Measurements from ENCODE around the gene NSL1. TPM values are rescaled to one million over a fixed set of nuclear protein-coding genes. Genes with fewer than 3 reads are reported as not detected.
A peak's percentile ranks its signal among the peaks of the same experiment; 100 is the strongest.

Gene NSL1
- total RNA-seq, 2 experiments from 2014 or later: 21.2 to 23.7 TPM

DNA sequence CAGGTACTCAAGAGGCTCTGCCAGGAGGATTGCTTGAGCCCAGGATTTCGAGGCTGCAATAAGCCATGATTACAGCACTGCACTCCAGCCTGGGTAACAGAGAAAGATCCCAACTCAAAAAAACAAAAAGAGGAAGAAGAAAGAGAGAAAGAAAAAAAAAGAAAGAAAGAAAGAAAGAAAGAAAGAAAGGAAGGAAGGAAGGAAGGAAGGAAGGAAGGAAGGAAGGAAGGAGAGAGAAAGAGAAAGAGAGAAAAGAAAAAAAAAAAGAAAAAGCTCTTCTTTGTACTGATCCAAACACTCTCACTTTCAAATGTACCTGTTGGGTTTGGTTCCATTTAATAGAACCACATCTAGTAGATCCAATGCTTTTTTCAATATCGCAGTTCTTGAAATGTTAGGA lies 103.8 kb downstream of the NSL1 start:
- Mint-ChIP-seq H3K27ac (no peak overlapping the region), H3K27me3 (ENCODE audit: low read depth) (no peaks in the 10 kb centered on the region), H3K9me3 (no peaks in the 10 kb centered on the region), H3K4me3 (no peak overlapping the region), H3K36me3 (ENCODE audit: low read depth) (peaks cover 7% of the 10 kb centered on the region), H3K4me1 (ENCODE audit: low read depth) (peaks cover 12% of the 10 kb centered on the region)
- intact Hi-C loops (cut with micrococcal nuclease): no loop called here
- DNase-seq: no peak
- CTCF ChIA-PET: interaction anchor here (1.5 kb wide), 1 partner anchor 23 kb away, joined by 3 read pairs; no protein-coding TSS in a partner anchor

DNA sequence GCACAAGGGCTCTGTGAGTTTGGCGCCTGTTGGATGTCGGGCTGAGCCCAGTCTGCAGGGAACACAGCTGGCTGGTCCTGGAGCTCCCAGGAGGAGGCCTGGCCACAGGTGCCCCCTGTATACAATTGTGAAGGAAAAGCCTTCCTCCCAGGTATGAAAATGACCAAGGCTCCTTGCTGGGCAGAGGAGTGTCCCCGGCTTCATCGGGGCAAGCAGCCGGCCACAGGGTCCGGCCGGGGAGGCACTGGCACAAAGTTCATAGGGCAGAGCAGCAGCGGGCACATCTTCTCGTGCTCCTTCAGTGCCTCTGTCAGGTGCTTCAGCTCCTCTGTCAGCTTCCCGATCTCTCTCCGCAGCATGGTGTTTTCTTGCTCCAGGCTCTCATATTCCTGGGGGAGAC lies 105.0 kb downstream of the NSL1 start:
- CTCF ChIA-PET: no interaction called here
- DNase-seq: no peak
- no peak overlapping the region for H3K4me3 Mint-ChIP-seq
- H3K27me3 Mint-ChIP-seq (ENCODE audit: low read depth): no peaks in the 10 kb centered on the region
- no peak overlapping the region for H3K27ac Mint-ChIP-seq
- H3K4me1 Mint-ChIP-seq (ENCODE audit: low read depth): peaks cover 18% of the 10 kb centered on the region
- no peaks in the 10 kb centered on the region for H3K9me3 Mint-ChIP-seq
- intact Hi-C loops (cut with micrococcal nuclease): no loop called here
- H3K36me3 Mint-ChIP-seq (ENCODE audit: low read depth): peaks cover 7% of the 10 kb centered on the region

DNA sequence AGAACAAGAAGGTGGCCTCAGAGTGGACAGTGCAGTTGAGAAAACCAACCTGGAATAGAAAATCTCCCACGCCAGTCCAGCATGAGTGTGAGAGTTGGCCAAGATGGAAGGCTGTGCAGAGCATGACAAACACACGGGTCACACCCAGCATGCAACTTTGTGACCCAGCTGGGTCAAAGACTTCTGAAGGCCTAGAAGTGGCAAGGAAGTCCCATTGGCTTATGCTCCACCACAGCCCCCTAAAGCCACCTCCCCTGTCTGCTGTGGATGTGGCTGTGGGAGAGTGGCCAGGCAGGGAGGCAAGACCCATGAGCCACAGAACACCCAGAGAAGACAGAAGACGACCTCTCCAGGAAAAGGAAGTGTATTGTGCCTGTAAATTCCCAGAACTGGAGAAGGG lies 105.5 kb downstream of the NSL1 start:
- Mint-ChIP-seq H3K36me3 (ENCODE audit: low read depth) (peaks cover 7% of the 10 kb centered on the region), H3K9me3 (no peaks in the 10 kb centered on the region), H3K4me3 (no peak overlapping the region), H3K27me3 (ENCODE audit: low read depth) (no peaks in the 10 kb centered on the region), H3K4me1 (ENCODE audit: low read depth) (peaks cover 19% of the 10 kb centered on the region), H3K27ac (no peak overlapping the region)
- CTCF ChIA-PET: no interaction called here
- no peak for DNase-seq
- intact Hi-C loops (cut with micrococcal nuclease): no loop called here

DNA sequence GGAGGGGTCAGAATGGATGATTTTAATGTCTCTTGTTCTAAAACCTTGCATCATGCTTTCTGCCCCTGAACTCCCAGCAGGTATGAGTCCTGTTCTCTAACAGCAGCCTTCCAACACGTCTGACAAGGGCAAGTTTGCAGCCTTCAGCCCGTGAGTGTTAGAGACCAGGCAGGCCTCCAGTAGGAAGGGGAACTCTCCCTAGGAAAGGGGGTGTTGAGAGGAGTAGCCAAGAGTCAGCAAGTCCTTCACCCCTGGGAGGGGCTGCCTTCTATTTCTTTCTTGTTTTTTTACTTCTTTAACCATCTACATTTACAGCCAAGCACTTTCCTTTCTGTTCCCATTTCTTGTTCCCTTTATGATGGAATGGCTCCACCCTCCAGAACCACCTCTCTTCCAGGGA lies 106.1 kb downstream of the NSL1 start:
- CTCF ChIA-PET: no interaction called here
- DNase-seq: no peak
- no peak overlapping the region for H3K4me3 Mint-ChIP-seq

DNA sequence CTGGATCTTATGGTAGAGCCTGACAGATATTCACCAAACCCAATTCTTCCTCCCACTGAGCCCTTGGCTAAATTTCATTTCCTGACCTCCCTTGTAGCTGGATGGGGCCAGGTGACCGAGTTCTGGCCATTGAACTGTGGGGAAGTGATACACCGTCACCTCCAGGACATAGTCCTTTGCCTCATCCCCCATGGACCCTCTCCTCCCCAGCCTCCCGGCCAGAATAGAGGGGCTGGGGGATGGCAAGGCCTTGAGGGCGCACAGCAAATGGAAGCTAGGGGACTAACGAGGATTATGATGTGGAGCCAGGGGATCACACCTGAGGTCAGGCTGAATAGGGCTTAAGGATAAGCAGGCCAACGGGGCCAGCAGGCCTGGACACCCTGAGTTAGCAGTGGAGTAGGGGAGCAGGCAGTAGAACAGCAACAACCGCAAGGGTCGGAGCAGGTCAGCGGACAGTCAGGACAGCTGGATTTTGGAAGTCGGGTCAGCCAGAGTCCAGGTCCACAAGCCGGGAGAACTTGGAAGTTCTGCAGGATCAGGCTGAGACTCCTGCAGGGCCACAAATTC lies 107.0 kb downstream of the NSL1 start:
- CTCF ChIA-PET: no interaction called here
- intact Hi-C loops (cut with micrococcal nuclease): no loop called here
- DNase-seq: no peak
- Mint-ChIP-seq H3K9me3 (no peaks in the 10 kb centered on the region), H3K4me1 (ENCODE audit: low read depth) (peaks cover 21% of the 10 kb centered on the region), H3K27me3 (ENCODE audit: low read depth) (no peaks in the 10 kb centered on the region), H3K4me3 (no peak overlapping the region), H3K36me3 (ENCODE audit: low read depth) (peaks cover 7% of the 10 kb centered on the region), H3K27ac (no peak overlapping the region)

More for the DNA sequence above, 106.1 kb downstream of the NSL1 start:
- H3K27me3 Mint-ChIP-seq (ENCODE audit: low read depth): no peaks in the 10 kb centered on the region
- peaks cover 21% of the 10 kb centered on the region for H3K4me1 Mint-ChIP-seq (ENCODE audit: low read depth)
- no peak overlapping the region for H3K27ac Mint-ChIP-seq
- no peaks in the 10 kb centered on the region for H3K9me3 Mint-ChIP-seq
- H3K36me3 Mint-ChIP-seq (ENCODE audit: low read depth): peaks cover 7% of the 10 kb centered on the region
- intact Hi-C loops (cut with micrococcal nuclease): no loop called here

DNA sequence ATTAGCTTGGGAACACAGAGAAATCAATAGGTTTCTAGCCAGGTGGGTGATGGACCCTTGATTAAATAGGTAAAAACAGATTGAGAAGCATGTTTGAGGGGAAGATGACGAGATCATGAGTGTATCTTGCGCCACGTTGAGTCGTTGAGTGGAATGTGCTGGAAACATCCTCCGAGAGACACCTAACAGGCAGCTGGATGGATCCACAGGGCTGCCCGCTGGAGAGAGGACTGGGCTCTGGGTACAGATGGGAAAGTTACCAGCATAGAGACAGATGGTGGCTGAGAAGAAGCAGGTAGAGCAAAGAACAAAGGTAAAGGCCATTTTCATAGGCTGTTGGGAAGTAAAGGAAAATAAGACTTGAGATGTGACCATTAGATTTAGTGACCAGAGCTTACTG lies 107.5 kb downstream of the NSL1 start:
- CTCF ChIA-PET: no interaction called here
- H3K4me3 Mint-ChIP-seq: peak overlapping the region; percentile 5
- H3K27me3 Mint-ChIP-seq (ENCODE audit: low read depth): no peaks in the 10 kb centered on the region
- intact Hi-C loops (cut with micrococcal nuclease): no loop called here
- no peaks in the 10 kb centered on the region for H3K9me3 Mint-ChIP-seq
- no peak for DNase-seq
- peaks cover 7% of the 10 kb centered on the region for H3K36me3 Mint-ChIP-seq (ENCODE audit: low read depth)
- no peak overlapping the region for H3K27ac Mint-ChIP-seq
- H3K4me1 Mint-ChIP-seq (ENCODE audit: low read depth): peaks cover 24% of the 10 kb centered on the region

DNA sequence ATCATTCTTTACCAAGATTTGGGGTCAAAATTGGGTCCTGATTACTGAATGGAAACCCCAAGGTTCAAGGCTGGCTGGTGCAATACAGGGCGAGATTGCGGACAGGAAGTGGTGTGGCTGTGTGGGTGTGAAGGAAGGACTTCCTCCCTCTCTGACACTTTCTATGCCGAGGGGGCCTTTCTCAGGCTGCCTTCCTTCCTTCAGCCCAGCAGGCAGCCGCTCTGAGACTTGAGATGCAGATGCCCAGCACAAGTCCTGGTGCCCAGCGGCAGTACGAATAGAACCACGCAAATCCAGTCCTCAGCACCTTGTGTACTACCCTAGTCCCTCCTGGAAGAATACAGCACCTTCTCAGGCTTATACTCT lies 108.2 kb downstream of the NSL1 start:
- CTCF ChIA-PET: no interaction called here
- Mint-ChIP-seq H3K27me3 (ENCODE audit: low read depth) (no peaks in the 10 kb centered on the region), H3K36me3 (ENCODE audit: low read depth) (peaks cover 7% of the 10 kb centered on the region), H3K4me3 (peak overlapping the region; percentile 33), H3K4me1 (ENCODE audit: low read depth) (peaks cover 31% of the 10 kb centered on the region), H3K27ac (peak overlapping the region; percentile 76), H3K9me3 (no peaks in the 10 kb centered on the region)
- intact Hi-C loops (cut with micrococcal nuclease): no loop called here
- DNase-seq: peak; percentile 77

DNA sequence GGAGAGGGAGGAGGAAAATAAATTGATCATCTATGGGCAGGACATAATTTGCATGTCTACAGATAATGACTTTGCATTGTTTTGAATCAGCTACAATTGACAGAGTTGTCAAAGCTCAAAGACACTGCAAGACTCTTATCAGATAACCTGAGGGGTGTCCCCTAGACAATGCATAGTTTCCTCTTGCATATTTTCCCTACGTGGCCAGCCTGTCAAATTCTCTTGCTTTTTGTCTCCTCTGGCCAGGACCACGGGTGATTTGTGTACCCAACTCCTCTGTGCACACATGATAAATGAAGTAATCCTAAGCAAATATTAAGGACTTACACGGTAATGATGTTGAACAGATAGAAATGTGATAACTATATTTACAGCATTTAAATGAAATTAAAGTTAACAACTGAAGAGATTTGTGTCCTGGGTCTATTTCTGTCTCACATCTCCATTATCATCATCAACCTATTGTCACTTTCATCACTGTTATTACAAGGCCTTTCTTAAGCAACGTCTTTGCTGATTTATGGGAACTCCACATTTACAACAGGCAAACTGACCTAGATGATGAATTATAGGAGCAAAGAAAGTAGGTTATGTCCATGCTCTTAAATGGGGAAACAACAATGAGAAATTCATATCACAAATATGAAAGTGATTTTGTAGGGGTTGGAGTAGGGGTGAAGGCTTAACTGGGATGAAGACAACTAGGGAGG lies 110.7 kb downstream of the NSL1 start:
- no peak overlapping the region for H3K27ac Mint-ChIP-seq
- no peaks in the 10 kb centered on the region for H3K27me3 Mint-ChIP-seq (ENCODE audit: low read depth)
- H3K36me3 Mint-ChIP-seq (ENCODE audit: low read depth): peaks cover 1% of the 10 kb centered on the region
- H3K4me3 Mint-ChIP-seq: no peak overlapping the region
- peaks cover 34% of the 10 kb centered on the region for H3K4me1 Mint-ChIP-seq (ENCODE audit: low read depth)
- H3K9me3 Mint-ChIP-seq: no peaks in the 10 kb centered on the region
- intact Hi-C loops (cut with micrococcal nuclease): no loop called here
- CTCF ChIA-PET: interaction anchor here (0.6 to 1.1 kb wide), 2 partner anchors 123 to 225 kb away, joined by 3 read pairs; no protein-coding TSS in a partner anchor
- no peak for DNase-seq

DNA sequence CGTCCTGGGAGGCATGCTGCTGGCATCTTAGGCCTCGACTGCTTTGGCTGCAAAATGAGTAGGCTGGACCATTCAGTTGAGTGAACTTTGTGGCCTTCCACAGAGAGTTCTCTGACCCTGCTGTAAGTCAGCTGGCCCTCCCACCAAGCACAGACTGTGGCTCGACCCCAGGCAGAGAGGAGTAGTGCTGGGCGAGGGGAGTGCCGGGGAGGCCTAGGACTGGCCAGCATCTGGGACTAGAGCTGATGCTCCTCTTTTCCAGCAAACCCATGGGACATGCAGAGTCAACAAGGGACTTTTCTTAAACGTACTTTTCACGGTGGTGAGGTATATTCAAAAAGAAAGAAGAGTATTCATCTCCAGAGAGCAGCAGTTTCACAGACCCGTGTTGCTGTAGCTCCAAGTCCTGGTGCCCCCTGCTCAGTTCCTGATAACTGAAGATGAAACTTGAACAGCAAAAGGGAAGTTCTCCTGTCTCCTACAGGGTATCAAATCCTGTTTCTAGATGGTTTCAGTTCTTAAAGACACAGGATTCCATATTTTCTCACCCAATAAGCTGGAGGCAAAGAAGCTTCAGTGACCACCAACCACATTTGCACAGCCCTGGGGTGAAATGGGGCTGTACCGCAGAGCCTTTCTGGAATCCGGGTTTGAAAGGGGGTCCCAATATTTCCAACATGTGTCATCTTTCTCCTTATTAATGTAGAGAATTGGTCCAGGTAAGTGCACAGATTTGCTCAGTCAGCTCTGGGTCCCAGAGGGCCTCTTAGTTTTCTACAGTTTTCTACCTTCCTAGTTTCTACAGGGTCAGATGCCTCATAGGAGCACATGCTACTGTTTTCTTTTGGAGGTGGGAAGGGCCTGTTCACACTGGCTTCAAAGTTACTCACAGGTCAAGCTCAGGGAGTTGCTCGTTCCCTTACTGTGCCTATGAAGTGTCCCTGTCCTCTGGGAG lies 112.8 kb downstream of the NSL1 start:
- intact Hi-C loops (cut with micrococcal nuclease): no loop called here
- Mint-ChIP-seq H3K27ac (no peak overlapping the region), H3K36me3 (ENCODE audit: low read depth) (no peaks in the 10 kb centered on the region), H3K4me3 (no peak overlapping the region), H3K4me1 (ENCODE audit: low read depth) (peaks cover 30% of the 10 kb centered on the region), H3K27me3 (ENCODE audit: low read depth) (peaks cover 3% of the 10 kb centered on the region), H3K9me3 (no peaks in the 10 kb centered on the region)
- CTCF ChIA-PET: interaction anchor here (0.7 to 2.4 kb wide), 6 partner anchors 11 to 201 kb away, joined by 3 to 18 read pairs (median 4); no protein-coding TSS in a partner anchor
- peak; percentile 50 for DNase-seq

DNA sequence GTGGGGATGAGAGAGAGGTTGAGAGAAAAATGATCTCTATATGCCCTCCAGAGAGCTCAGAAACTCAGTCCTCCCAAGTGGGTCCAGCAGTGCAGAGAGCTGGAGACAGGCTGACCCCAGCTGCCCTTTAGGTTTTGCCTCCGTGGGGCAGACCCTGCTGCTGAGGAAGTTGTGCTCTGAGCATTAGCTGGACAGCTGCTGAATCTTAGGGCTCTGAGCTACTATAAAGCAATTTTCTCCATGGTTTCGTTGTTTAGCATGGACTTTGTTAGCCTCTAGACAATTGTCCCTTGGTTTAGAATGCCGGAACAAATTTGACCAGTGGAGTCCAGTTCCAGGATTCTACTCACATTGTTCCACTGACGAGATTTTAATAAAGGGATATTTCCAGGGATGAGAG lies 114.0 kb downstream of the NSL1 start:
- Mint-ChIP-seq H3K4me1 (ENCODE audit: low read depth) (peaks cover 19% of the 10 kb centered on the region), H3K9me3 (no peaks in the 10 kb centered on the region), H3K27ac (no peak overlapping the region), H3K4me3 (no peak overlapping the region), H3K36me3 (ENCODE audit: low read depth) (no peaks in the 10 kb centered on the region), H3K27me3 (ENCODE audit: low read depth) (peaks cover 3% of the 10 kb centered on the region)
- intact Hi-C loops (cut with micrococcal nuclease): no loop called here
- no peak for DNase-seq
- CTCF ChIA-PET: interaction anchor here (0.7 to 2.4 kb wide), 8 partner anchors 10 to 201 kb away, joined by 3 to 18 read pairs (median 4); no protein-coding TSS in a partner anchor

DNA sequence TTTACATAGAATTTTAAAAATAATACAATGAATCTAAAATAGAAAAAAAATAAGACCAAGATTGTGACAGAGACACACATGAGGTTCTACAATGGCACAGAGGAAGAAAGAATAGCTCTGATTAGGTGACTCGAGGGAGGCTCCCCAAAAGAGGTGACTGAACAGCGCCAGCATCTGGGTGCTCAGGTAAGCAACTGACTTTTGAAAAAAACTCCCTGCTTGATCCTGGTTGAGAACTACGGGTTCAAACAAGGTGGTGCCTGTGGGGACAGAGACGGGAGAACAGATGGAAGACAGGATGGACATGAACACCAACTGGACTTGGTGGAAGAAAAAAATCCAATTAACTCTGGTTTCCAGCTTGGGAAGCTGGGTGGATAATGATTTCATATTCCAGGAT lies 114.4 kb downstream of the NSL1 start:
- Mint-ChIP-seq H3K4me3 (no peak overlapping the region), H3K27me3 (ENCODE audit: low read depth) (peaks cover 3% of the 10 kb centered on the region), H3K4me1 (ENCODE audit: low read depth) (peaks cover 19% of the 10 kb centered on the region), H3K9me3 (no peaks in the 10 kb centered on the region), H3K36me3 (ENCODE audit: low read depth) (no peaks in the 10 kb centered on the region), H3K27ac (no peak overlapping the region)
- CTCF ChIA-PET: interaction anchor here (0.7 to 2.4 kb wide), 7 partner anchors 10 to 99 kb away, joined by 3 to 18 read pairs (median 5); no protein-coding TSS in a partner anchor
- no peak for DNase-seq
- intact Hi-C loops (cut with micrococcal nuclease): no loop called here
